ENCODE results near the gene FAM13A.

GRCh38 chr4:88804234-88804633, 252.8 kb downstream of the FAM13A start:
- TF ChIP-seq CTCF (conservative IDR thresholded peaks at IDR 0.05; ENCODE audit: low read depth, low read length) (no peak), RFX5 (IDR thresholded peaks at IDR 0.05; ENCODE audit: low read depth, low read length) (no peak), NFE2L2 (IDR thresholded peaks at IDR 0.05; ENCODE audit: low read depth, low read length) (no peak), MAZ (IDR thresholded peaks at IDR 0.05; ENCODE audit: borderline replicate concordance, low read depth, low read length) (no peak), POLR2A (IDR thresholded peaks at IDR 0.05; ENCODE audit: low read depth, low read length) (no peak), CEBPB (IDR thresholded peaks at IDR 0.05; ENCODE audit: low read depth, low read length) (no peak), MXI1 (IDR thresholded peaks at IDR 0.05; ENCODE audit: borderline replicate concordance, low read depth, low read length) (no peak), RAD21 (IDR thresholded peaks at IDR 0.05; ENCODE audit: low read length) (no peak), SMC3 (IDR thresholded peaks at IDR 0.05; ENCODE audit: low read depth, low read length) (no peak), MAFK (IDR thresholded peaks at IDR 0.05; ENCODE audit: low read depth, low read length) (no peak)
- TF ChIP-seq, protein P1, sequence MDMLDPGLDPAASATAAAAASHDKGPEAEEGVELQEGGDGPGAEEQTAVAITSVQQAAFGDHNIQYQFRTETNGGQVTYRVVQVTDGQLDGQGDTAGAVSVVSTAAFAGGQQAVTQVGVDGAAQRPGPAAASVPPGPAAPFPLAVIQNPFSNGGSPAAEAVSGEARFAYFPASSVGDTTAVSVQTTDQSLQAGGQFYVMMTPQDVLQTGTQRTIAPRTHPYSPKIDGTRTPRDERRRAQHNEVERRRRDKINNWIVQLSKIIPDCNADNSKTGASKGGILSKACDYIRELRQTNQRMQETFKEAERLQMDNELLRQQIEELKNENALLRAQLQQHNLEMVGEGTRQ (IDR thresholded peaks at IDR 0.05; ENCODE audit: low read depth, low read length) = no peak

Data from IMR-90 (cell line).